Ascending aorta (tissue), 2 donors: Measurements from ENCODE around the gene GRID2IP. TPM values are rescaled to one million over a fixed set of nuclear protein-coding genes. Genes with fewer than 3 reads are reported as not detected.

ENCODE experiments used
- DNase-seq, 2 donors: peaks; one replicate each; pipeline ENCODE4 v3.0.0-alpha.2; 2019; ENCODE audit warnings: low spot score in 2 of 2
- H3K27ac ChIP-seq, 2 donors: fragments of 200-600 bp; sonication (generic); one replicate each; pipeline ENCODE4 v1.5.1; 2016 to 2017; ENCODE audit warnings: mild to moderate bottlenecking in 1 of 2
- H3K27me3 ChIP-seq: fragments of 200-600 bp; sonication (generic); one replicate; pipeline ENCODE4 v1.5.1; 2017
- H3K36me3 ChIP-seq, 2 donors: fragments of 200-600 bp; sonication (generic); one replicate each; pipeline ENCODE4 v1.5.1; 2016
- H3K4me1 ChIP-seq, 2 donors: fragments of 200-600 bp; sonication (generic); one replicate each; pipeline ENCODE4 v1.5.1; 2016 to 2017; ENCODE audit warnings: mild to moderate bottlenecking in 1 of 2
- H3K4me3 ChIP-seq, 2 donors: fragments of 200-600 bp; sonication (generic); one replicate each; pipeline ENCODE4 v1.5.1; 2016 to 2017; ENCODE audit warnings: mild to moderate bottlenecking in 1 of 2
- H3K9me3 ChIP-seq, 2 donors: fragments of 200-600 bp; sonication (generic); one replicate each; pipeline ENCODE4 v1.5.1; 2016
- intact Hi-C: fragments of 100-400 bp; cut with DNase I; formaldehyde crosslinking; loops from one replicate; pipeline ENCODE4 v1.15.1; 2023
- total RNA-seq: library from RNA; depleted of rRNA; stranded (reverse); fragments of >200 nt; gene quantifications from one replicate; pipeline ENCODE4 v1.1.0, GENCODE V29; 2016
- TF ChIP-seq, protein P1 (sequence below), 3 experiments: fragments of 200-600 bp in 2 of 3; fragments of 450-650 bp in 1 of 3; sonication (generic) in 2 of 3; IDR thresholded peaks; one replicate each; pipeline ENCODE4 v1.5.1; 2016 to 2019; ENCODE audit warnings: antibody characterized with exemption in 3 of 3, mild to moderate bottlenecking in 1 of 3, moderate library complexity in 1 of 3

The GRID2IP gene
- total RNA-seq, 1 donor from 2014 or later: not detected

DNA sequence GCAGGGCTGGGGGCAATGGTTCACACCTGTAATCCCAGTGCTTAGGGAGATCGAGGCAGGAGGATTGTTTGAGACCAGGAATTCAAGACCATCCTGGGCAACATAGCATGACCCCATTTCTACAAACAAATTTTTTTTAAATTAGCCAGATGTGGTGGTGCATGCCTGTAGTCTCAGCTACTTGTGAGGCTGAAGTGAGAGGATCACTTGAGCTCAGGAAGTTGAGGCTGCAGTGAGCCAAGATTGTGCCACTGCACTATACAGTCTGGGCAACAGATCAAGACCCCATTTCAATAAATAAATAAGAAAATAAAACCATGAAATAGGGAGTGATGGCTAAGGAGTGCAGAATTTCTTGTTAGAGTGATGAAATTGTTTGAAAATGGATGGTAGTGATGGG is 8.9 kb downstream of the GRID2IP start:
- no peak overlapping the region for H3K27ac ChIP-seq
- H3K9me3 ChIP-seq: no peaks in the 10 kb centered on the region
- no peak for DNase-seq
- H3K4me3 ChIP-seq: no peak overlapping the region
- intact Hi-C loops: no loop called here
- TF ChIP-seq, protein P1, sequence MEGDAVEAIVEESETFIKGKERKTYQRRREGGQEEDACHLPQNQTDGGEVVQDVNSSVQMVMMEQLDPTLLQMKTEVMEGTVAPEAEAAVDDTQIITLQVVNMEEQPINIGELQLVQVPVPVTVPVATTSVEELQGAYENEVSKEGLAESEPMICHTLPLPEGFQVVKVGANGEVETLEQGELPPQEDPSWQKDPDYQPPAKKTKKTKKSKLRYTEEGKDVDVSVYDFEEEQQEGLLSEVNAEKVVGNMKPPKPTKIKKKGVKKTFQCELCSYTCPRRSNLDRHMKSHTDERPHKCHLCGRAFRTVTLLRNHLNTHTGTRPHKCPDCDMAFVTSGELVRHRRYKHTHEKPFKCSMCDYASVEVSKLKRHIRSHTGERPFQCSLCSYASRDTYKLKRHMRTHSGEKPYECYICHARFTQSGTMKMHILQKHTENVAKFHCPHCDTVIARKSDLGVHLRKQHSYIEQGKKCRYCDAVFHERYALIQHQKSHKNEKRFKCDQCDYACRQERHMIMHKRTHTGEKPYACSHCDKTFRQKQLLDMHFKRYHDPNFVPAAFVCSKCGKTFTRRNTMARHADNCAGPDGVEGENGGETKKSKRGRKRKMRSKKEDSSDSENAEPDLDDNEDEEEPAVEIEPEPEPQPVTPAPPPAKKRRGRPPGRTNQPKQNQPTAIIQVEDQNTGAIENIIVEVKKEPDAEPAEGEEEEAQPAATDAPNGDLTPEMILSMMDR (IDR thresholded peaks at IDR 0.05): no peak
- H3K4me1 ChIP-seq: no peaks in the 10 kb centered on the region
- no peaks in the 10 kb centered on the region for H3K36me3 ChIP-seq
- H3K27me3 ChIP-seq: peaks cover 6% of the 10 kb centered on the region

DNA sequence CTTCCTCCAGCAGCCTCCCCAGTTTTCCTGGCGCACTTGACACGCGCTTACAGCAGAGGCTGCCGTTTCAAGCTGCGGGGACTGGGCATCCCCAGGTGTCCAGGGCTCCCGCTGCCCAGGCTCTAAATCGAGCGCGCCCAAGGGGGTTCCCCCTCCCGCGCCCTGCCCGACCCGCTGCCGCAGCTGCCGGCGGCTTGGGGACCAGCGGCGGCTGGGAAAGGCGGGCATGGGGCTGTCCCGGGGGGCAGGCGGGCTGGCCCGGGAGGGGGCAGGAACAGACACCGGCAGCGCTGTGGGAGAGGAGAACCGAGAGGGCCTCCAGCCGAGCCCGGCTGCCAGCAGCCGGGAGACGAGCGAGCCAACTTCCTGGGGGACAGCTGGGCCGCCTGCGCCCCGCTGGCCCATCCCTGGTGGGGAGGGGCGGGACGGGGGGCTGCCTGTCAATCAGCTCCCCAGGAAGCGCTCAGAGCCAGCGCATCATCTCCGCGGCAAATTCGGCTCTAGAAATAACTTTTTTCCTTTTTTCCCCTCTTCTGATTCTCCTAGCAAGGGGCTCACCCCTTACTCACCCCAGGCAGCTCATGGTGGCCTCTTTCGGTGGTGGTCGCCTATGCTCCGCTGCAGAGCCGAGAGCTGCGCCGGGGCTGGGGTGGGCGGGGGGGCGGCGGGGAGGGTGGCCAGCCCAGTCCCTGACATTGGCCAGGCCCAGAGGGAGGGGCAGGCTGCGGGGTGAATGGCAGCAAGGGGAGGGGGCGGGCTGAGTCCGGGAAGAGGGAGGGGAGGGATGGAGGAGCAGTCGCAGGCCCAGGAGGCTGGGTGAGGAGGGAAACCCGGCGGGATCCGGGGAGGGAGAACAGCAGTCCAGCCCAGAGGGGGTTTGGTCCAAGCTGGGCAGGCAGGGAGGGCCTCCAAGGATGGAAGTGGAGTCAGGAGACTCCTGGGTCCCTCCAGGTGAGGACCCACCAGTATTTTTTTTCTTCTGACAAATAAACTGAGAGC is 14.7 kb downstream of the GRID2IP start:
- Histone ChIP-seq H3K9me3 (no peaks in the 10 kb centered on the region), H3K36me3 (no peaks in the 10 kb centered on the region), H3K4me3 (peak overlapping the region; percentile 43 to 53), H3K4me1 (no peaks in the 10 kb centered on the region), H3K27ac (no peak overlapping the region), H3K27me3 (peaks cover 15% of the 10 kb centered on the region)
- TF ChIP-seq, protein P1 (IDR thresholded peaks at IDR 0.05): no peak
- no peak for DNase-seq
- intact Hi-C loops: no loop called here

DNA sequence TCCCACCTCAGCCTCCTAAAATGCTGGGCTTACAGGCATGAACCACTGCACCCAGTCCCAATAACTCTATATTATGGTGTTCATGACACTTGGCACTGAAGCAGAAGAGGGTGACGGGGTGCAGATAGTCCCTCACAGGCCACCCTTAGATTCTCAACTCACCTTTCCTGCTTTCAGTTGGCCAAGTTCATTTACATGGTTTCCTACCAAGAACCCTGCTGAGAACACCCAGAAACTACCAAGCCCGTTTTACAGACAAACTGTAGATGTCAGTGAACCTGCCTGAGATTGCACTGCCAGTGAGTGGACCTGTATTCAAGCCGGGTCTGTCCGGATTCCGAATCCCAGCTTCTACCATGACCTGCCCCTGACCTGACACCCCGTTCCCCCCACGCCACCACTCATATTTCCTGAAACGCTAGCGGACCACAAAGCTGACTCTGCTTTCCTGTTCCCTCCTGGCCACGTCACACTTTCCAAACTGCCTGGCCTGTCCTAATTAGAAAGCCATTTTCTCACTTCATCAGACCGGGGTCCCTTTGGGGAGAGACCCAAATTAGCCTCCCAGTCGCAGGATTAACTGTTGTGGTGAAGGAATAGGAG is 17.3 kb downstream of the GRID2IP start:
- Histone ChIP-seq H3K27me3 (peaks cover 23% of the 10 kb centered on the region), H3K4me3 (no peak overlapping the region), H3K9me3 (no peaks in the 10 kb centered on the region), H3K36me3 (no peaks in the 10 kb centered on the region), H3K4me1 (no peaks in the 10 kb centered on the region), H3K27ac (no peak overlapping the region)
- intact Hi-C loops: no loop called here
- TF ChIP-seq, protein P1 (IDR thresholded peaks at IDR 0.05): no peak
- DNase-seq: no peak

DNA sequence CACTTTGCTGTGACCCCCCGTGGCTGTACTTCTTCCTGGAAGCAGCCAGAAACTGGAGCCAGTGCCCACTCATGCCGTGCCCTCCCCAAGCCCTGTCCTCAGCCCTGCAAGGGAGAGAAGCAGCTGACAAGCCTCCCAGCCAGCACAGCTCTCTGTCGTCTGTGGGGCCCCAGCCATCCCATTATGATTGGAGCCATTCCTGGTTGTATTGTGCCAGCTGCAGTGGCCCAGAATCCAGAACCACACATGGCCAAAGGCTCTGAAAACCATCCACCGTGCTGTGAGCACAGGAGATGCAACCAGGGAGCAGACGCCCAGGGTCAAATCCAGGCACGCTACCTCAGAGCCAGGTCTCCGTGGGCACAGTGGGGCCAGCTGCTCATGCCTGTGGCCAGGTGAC is 18.7 kb downstream of the GRID2IP start:
- intact Hi-C loops: no loop called here
- no peak for DNase-seq
- no peak overlapping the region for H3K4me3 ChIP-seq
- H3K9me3 ChIP-seq: no peaks in the 10 kb centered on the region
- H3K27ac ChIP-seq: no peak overlapping the region
- peaks cover 17% of the 10 kb centered on the region for H3K27me3 ChIP-seq
- TF ChIP-seq, protein P1 (IDR thresholded peaks at IDR 0.05): no peak
- H3K36me3 ChIP-seq: no peaks in the 10 kb centered on the region
- H3K4me1 ChIP-seq: no peaks in the 10 kb centered on the region

DNA sequence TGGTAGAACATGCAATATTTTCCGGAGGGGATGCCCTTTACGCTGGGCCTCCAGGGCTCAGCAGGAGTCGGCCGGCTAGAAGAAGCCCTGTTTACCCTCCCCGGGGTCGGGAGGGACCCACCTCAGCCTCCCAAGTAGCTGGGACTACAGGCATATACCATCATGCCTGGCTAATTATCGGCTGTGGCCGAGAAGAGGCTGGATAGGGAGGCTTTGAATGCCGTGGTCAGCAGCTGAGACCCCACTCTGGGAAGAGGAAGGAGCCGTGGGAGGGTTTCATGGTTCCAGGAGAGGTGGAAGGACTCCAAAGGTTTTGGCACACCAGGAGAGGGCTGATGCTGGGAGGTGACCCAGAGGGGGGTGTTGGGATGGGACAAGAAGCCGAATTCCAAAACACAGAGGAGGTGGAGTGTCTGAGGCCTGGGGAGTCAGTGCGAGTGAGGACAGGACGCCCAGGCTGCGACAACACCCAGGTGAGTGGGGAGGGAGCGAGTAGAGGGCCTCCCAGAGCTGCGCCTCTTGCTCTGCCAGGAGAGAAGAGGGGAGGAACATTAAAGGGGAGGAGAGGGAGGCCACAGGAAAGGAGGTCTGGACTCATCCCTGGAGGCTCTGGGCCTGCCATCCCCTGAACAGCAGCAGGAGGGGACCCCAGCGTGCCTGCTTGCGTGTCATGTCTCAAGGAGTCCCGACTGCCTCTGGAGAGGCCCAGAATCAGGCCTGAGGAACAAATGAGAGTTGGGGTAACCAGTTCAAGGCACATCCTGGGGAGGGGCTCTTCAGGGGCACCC is 19.6 kb downstream of the GRID2IP start:
- Histone ChIP-seq H3K9me3 (no peaks in the 10 kb centered on the region), H3K27ac (no peak overlapping the region), H3K4me1 (peaks cover 0 to 2% of the 10 kb centered on the region in 2 donors), H3K36me3 (no peaks in the 10 kb centered on the region), H3K27me3 (peaks cover 16% of the 10 kb centered on the region), H3K4me3 (no peak overlapping the region)
- intact Hi-C loops: no loop called here
- DNase-seq: no peak
- TF ChIP-seq, protein P1 (IDR thresholded peaks at IDR 0.05): no peak
